Activated CD4-positive, alpha-beta T cell treated with anti-CD3 and anti-CD28 coated beads, Interleukin-2, amount 10 ng/mL, durations not matched to agents 7 days and 5 days (primary cell): ENCODE measurements around the gene SSBP1. TPM values are rescaled to one million over a fixed set of nuclear protein-coding genes. Genes with fewer than 3 reads are reported as not detected.
A peak's percentile ranks its signal among the peaks of the same experiment; 100 is the strongest.
"Not testable (repeated sequence)": the region's sequence is repeated elsewhere in the genome, so short reads cannot be mapped to it uniquely, and the experiment has no call there.

Source experiments
- CTCF ChIA-PET: fragments of 350-600 bp; sonication (Branson Sonifier 250); formaldehyde crosslinking; loops from one replicate; lab custom pipeline; 2021; ENCODE audit warnings: antibody characterized with exemption; lab: Charles Lee
- POLR2A ChIA-PET: fragments of 350-600 bp; sonication (Branson Sonifier 250); formaldehyde crosslinking; loops from one replicate; lab custom pipeline; 2021; ENCODE audit warnings: antibody characterized with exemption; lab: Charles Lee
- DNase-seq: peaks from one replicate; pipeline ENCODE4 v3.0.0-alpha.2; 2020
- H3K27ac Mint-ChIP-seq: one replicate; pipeline ENCODE4 v1.8.0; 2021; ENCODE audit warnings: mild to moderate bottlenecking, moderate library complexity, mixed read lengths
- H3K27me3 Mint-ChIP-seq: one replicate; pipeline ENCODE4 v1.8.0; 2021; ENCODE audit warnings: mixed read lengths
- H3K36me3 Mint-ChIP-seq: one replicate; pipeline ENCODE4 v1.8.0; 2021; ENCODE audit warnings: low read depth, mixed read lengths
- H3K4me1 Mint-ChIP-seq: one replicate; pipeline ENCODE4 v1.8.0; 2021; ENCODE audit warnings: mixed read lengths
- H3K4me3 Mint-ChIP-seq: one replicate; pipeline ENCODE4 v1.8.0; 2021; ENCODE audit warnings: mild to moderate bottlenecking, moderate library complexity, mixed read lengths
- H3K9me3 Mint-ChIP-seq: one replicate; pipeline ENCODE4 v1.8.0; 2021; ENCODE audit warnings: mixed read lengths
- total RNA-seq, 2 experiments: library from RNA; stranded (reverse); gene quantifications; one replicate each; pipeline ENCODE4 v1.2.3, GENCODE V29; 2021

The SSBP1 gene
- total RNA-seq, 2 experiments from 2014 or later = 109 to 127 TPM

GRCh38 chr7:141744131-141744530, 6.0 kb downstream of the SSBP1 start:
- CTCF ChIA-PET = no interaction called here
- H3K27me3 Mint-ChIP-seq = no peaks in the 10 kb centered on the region
- no peak overlapping the region for H3K4me3 Mint-ChIP-seq
- no peak overlapping the region for H3K27ac Mint-ChIP-seq
- H3K9me3 Mint-ChIP-seq = no peaks in the 10 kb centered on the region
- peaks cover 25% of the 10 kb centered on the region for H3K4me1 Mint-ChIP-seq
- peaks cover 54% of the 10 kb centered on the region for H3K36me3 Mint-ChIP-seq
- DNase-seq = no peak
- POLR2A ChIA-PET = no interaction called here

- Mint-ChIP-seq H3K27ac (no peak overlapping the region), H3K36me3 (peaks cover 74% of the 10 kb centered on the region)
Measured at GRCh38 chr7:141748396-141748795, 10.2 kb downstream of the SSBP1 start.

GRCh38 chr7:141751904-141752303, 13.7 kb downstream of the SSBP1 start:
- H3K27me3 Mint-ChIP-seq, CTCF ChIA-PET, POLR2A ChIA-PET, H3K27ac Mint-ChIP-seq, DNase-seq, H3K4me1 Mint-ChIP-seq, H3K4me3 Mint-ChIP-seq: not testable (repeated sequence)
- Mint-ChIP-seq H3K36me3 (peaks cover 74% of the 10 kb centered on the region), H3K9me3 (peaks cover 27% of the 10 kb centered on the region)

More at GRCh38 chr7:141748396-141748795, 10.2 kb downstream of the SSBP1 start:
- Mint-ChIP-seq H3K4me3 (no peak overlapping the region), H3K27me3 (no peaks in the 10 kb centered on the region), H3K4me1 (no peaks in the 10 kb centered on the region), H3K9me3 (peaks cover 27% of the 10 kb centered on the region)
- ChIA-PET POLR2A (no interaction called here), CTCF (interaction anchor here (0.6 to 1.3 kb wide), 2 partner anchors 18 to 546 kb away, joined by 3 to 4 read pairs; no protein-coding TSS in a partner anchor)
- no peak for DNase-seq

DNA sequence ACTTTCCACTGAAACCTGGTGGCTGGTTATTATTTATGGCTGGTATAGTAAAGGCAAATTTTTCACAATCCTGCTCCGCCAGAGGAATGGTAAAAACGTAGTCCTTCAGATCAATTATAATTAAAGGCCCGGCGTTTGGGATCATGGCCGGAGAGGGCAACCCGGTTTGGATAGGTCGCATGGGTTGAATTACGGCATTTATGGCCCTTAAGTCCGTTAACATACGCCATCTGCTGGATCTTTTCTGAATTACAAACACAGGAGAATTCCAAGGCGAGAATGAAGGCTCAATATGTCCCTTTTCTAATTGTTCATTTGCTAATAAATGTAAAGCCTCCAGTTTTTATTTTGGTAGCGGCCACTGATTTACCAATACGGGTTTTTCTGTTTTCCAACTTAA, 14.5 kb downstream of the SSBP1 start:
- ChIA-PET POLR2A (no interaction called here), CTCF (no interaction called here)
- no peak for DNase-seq
- Mint-ChIP-seq H3K4me1 (no peaks in the 10 kb centered on the region), H3K9me3 (peaks cover 27% of the 10 kb centered on the region), H3K27ac (no peak overlapping the region), H3K27me3 (no peaks in the 10 kb centered on the region), H3K4me3 (no peak overlapping the region), H3K36me3 (peaks cover 78% of the 10 kb centered on the region)

DNA sequence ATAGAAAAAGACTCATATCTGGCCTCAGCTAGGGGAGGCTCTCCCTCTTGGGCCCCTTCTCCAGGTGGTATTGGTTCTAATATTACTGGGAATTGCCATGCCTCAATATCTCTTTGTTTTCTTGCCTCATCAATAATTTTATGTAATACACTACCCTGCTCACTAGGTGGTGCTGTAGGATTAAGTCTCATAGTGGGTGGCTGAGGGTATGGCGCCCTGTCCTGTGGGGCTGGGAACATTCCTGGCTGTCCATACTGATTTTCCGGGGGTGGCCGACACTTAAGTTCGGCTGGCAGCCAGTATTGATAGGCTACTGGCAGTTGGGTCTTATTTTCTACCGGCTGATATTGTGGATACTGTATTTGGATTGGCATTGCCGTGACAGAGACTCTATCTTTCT, 16.8 kb downstream of the SSBP1 start:
- peak; percentile 28 for DNase-seq
- H3K9me3 Mint-ChIP-seq = peaks cover 25% of the 10 kb centered on the region
- POLR2A ChIA-PET = no interaction called here
- CTCF ChIA-PET = interaction anchor here (1.3 kb wide), 1 partner anchor 17 kb away, joined by 4 read pairs; the partner anchor contains the start of gene SSBP1
- H3K4me3 Mint-ChIP-seq = no peak overlapping the region
- H3K27me3 Mint-ChIP-seq = no peaks in the 10 kb centered on the region
- no peaks in the 10 kb centered on the region for H3K4me1 Mint-ChIP-seq
- H3K27ac Mint-ChIP-seq = no peak overlapping the region
- H3K36me3 Mint-ChIP-seq = peaks cover 77% of the 10 kb centered on the region

GRCh38 chr7:141763797-141764196, 25.6 kb downstream of the SSBP1 start, which contains the start of gene TAS2R3:
Gene TAS2R3 (plus strand): TSS chr7:141764097. CDS start chr7:141764159, 62 bp downstream.
- CTCF ChIA-PET = interaction anchor here (1.4 kb wide), 1 partner anchor 26 kb away, joined by 6 read pairs; the partner anchor contains the start of gene SSBP1
- H3K4me3 Mint-ChIP-seq = no peak within 1 kb of the TSS
- no peaks in the 10 kb centered on the region for H3K9me3 Mint-ChIP-seq
- no peaks in the 10 kb centered on the region for H3K4me1 Mint-ChIP-seq
- no peak within 1 kb of the TSS for H3K27ac Mint-ChIP-seq
- DNase-seq = no peak
- H3K36me3 Mint-ChIP-seq = peaks cover 36% of the 10 kb centered on the region
- no peaks in the 10 kb centered on the region for H3K27me3 Mint-ChIP-seq
- POLR2A ChIA-PET = no interaction called here

- POLR2A ChIA-PET = not testable (repeated sequence)
Measured at GRCh38 chr7:141770083-141770583, 32.0 kb downstream of the SSBP1 start.

DNA sequence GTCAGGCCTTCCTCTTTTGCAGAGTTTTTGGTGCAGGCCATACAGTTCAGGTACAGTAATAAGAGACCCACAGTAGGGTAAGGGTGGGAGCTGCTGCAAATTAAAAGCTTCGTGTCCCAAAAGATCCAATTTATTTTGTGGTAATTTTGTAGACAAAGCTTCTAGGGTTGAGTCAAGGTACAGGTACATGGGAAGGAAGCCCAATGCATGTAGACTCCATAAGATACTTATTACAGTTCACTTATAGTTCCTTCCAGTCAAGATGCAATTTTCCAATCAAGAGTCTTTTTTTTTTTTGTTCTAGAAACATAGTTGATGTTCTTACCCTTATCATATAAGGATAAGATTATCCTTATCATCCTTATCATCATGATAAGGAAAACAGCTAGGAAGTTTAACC, 38.2 kb downstream of the SSBP1 start, which contains the start of gene TAS2R4:
Gene TAS2R4, plus strand, starts transcription at position 301 of the 400 bp plus-strand sequence. CDS start 1,815 bp downstream, outside the sequence.
- Mint-ChIP-seq H3K9me3 (peaks cover 6% of the 10 kb centered on the region), H3K4me1 (no peaks in the 10 kb centered on the region), H3K4me3 (no peak within 1 kb of the TSS), H3K27me3 (no peaks in the 10 kb centered on the region), H3K36me3 (peaks cover 41% of the 10 kb centered on the region), H3K27ac (no peak within 1 kb of the TSS)
- CTCF ChIA-PET = interaction anchor here (1.0 to 1.3 kb wide), 4 partner anchors 9 to 15 kb away, joined by 3 to 5 read pairs (median 3); no protein-coding TSS in a partner anchor
- DNase-seq = no peak
- POLR2A ChIA-PET = no interaction called here

More at GRCh38 chr7:141770083-141770583, 32.0 kb downstream of the SSBP1 start:
- not testable (repeated sequence) for DNase-seq, H3K4me3 Mint-ChIP-seq, H3K27me3 Mint-ChIP-seq, H3K4me1 Mint-ChIP-seq, H3K9me3 Mint-ChIP-seq, H3K27ac Mint-ChIP-seq
- H3K36me3 Mint-ChIP-seq = peaks cover 28% of the 10 kb centered on the region
- CTCF ChIA-PET = interaction anchor here (1.4 kb wide), 1 partner anchor 32 kb away, joined by 4 read pairs; the partner anchor contains the start of gene SSBP1

- Mint-ChIP-seq H3K27me3 (no peaks in the 10 kb centered on the region), H3K4me1 (no peaks in the 10 kb centered on the region), H3K9me3 (no peaks in the 10 kb centered on the region), H3K36me3 (no peaks in the 10 kb centered on the region), H3K4me3 (no peak overlapping the region), H3K27ac (no peak overlapping the region)
- ChIA-PET CTCF (interaction anchor here (0.6 to 1.3 kb wide), 3 partner anchors 9 to 271 kb away, joined by 3 to 4 read pairs (median 3); partner anchors contain the start of gene TAS2R4), POLR2A (no interaction called here)
- peak; percentile 43 for DNase-seq
Measured at GRCh38 chr7:141785706-141786552, 47.8 kb downstream of the SSBP1 start.

DNA sequence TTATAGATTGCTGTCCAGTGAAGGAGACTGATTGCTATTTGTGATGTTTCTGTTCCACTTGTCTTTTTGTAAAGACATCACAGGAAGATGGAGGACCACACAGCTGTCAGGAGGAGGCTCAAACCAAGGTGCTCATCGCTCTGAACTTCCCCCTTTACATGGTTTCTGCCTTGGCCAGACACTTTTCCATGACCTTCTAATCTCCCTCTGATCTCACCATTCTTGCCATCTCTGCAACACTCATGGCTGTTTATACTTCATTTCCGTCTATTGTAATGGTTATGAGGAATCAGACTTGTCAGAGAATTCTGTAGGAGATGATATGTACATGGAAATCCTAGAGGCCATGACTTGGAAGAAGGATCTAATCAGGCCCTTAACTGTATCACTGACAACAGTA, 50.1 kb downstream of the SSBP1 start:
- Mint-ChIP-seq H3K9me3 (no peaks in the 10 kb centered on the region), H3K36me3 (no peaks in the 10 kb centered on the region), H3K4me3 (no peak overlapping the region), H3K27me3 (no peaks in the 10 kb centered on the region), H3K4me1 (no peaks in the 10 kb centered on the region), H3K27ac (no peak overlapping the region)
- CTCF ChIA-PET = interaction anchor here (1.3 kb wide), 1 partner anchor 11 kb away, joined by 3 read pairs; the partner anchor contains the start of gene TAS2R4
- POLR2A ChIA-PET = no interaction called here
- no peak for DNase-seq

- Mint-ChIP-seq H3K4me3 (no peak within 1 kb of the TSS), H3K27ac (no peak within 1 kb of the TSS), H3K36me3 (no peaks in the 10 kb centered on the region), H3K9me3 (no peaks in the 10 kb centered on the region), H3K27me3 (no peaks in the 10 kb centered on the region), H3K4me1 (no peaks in the 10 kb centered on the region)
- ChIA-PET CTCF (no interaction called here), POLR2A (no interaction called here)
- no peak for DNase-seq
Measured at GRCh38 chr7:141789917-141790316, 51.8 kb downstream of the SSBP1 start, which contains the start of gene TAS2R5. Gene TAS2R5 (plus strand): TSS chr7:141790217. CDS start chr7:141790362, 145 bp downstream.

DNA sequence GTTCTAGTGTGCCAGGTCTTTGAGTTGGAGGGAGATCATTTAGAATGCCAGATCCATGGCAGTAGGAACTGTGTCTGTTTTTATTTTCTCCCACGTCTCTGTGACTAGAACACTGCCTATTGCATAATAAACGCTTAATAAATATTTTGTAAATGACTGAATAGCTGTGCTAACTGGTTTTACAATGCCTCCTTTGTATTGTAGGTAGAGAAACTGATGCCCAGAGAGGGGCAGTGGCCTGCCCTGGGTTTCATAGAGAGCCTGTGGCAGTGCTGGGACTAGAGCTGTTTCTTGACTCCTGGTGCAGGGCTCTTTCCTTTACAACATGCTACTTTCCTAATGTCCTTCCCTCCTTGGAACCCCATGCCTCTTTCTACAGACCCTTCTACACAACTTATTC, 54.4 kb downstream of the SSBP1 start:
- H3K4me3 Mint-ChIP-seq = no peak overlapping the region
- no peak for DNase-seq
- POLR2A ChIA-PET = no interaction called here
- no peaks in the 10 kb centered on the region for H3K4me1 Mint-ChIP-seq
- CTCF ChIA-PET = no interaction called here
- no peaks in the 10 kb centered on the region for H3K9me3 Mint-ChIP-seq
- peaks cover 2% of the 10 kb centered on the region for H3K36me3 Mint-ChIP-seq
- H3K27ac Mint-ChIP-seq = no peak overlapping the region
- H3K27me3 Mint-ChIP-seq = no peaks in the 10 kb centered on the region
